ENCODE results near the gene TERC.

Gene TERC

DNA sequence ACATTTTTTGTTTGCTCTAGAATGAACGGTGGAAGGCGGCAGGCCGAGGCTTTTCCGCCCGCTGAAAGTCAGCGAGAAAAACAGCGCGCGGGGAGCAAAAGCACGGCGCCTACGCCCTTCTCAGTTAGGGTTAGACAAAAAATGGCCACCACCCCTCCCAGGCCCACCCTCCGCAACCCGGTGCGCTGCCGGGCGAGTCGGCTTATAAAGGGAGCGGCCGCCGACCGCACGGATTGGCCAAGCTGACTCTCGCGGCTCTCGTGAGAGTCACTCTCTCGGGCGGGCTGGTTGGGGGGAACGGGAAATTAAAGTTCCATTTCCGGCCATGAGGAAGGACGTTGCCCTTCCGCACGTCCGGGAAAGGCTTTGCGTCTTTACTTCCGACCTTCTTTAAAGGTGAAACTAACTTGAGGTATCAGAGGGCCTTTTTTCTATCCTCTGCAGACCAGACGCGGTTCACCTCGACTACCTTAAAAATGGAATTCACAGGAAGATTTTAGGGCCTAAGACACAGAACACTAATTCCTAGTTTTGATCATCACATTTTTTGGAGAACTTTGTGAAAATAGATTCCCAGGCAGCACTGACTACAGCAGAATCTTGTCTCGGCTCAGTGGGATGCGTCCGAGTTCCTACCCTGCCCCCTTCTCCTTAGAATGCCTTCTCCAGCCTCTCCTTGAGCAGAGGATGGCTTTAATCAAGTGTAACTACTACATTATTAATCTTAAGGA is at the start of gene TERC:
Gene TERC, minus strand, starts transcription at position 179 of the 731 bp plus-strand sequence.
- DNase-seq (ENCODE audit: low spot score) (peak; percentile 26), FAIRE-seq (no peak)

GRCh38 chr3:169813757-169814517 is 49.1 kb upstream of the TERC start:
- DNase-seq (ENCODE audit: low spot score) (no peak), FAIRE-seq (no peak)

- no peak for DNase-seq (ENCODE audit: low spot score)
- FAIRE-seq, result no peak
Observed at GRCh38 chr3:169813278-169813677, 48.4 kb upstream of the TERC start.

DNA sequence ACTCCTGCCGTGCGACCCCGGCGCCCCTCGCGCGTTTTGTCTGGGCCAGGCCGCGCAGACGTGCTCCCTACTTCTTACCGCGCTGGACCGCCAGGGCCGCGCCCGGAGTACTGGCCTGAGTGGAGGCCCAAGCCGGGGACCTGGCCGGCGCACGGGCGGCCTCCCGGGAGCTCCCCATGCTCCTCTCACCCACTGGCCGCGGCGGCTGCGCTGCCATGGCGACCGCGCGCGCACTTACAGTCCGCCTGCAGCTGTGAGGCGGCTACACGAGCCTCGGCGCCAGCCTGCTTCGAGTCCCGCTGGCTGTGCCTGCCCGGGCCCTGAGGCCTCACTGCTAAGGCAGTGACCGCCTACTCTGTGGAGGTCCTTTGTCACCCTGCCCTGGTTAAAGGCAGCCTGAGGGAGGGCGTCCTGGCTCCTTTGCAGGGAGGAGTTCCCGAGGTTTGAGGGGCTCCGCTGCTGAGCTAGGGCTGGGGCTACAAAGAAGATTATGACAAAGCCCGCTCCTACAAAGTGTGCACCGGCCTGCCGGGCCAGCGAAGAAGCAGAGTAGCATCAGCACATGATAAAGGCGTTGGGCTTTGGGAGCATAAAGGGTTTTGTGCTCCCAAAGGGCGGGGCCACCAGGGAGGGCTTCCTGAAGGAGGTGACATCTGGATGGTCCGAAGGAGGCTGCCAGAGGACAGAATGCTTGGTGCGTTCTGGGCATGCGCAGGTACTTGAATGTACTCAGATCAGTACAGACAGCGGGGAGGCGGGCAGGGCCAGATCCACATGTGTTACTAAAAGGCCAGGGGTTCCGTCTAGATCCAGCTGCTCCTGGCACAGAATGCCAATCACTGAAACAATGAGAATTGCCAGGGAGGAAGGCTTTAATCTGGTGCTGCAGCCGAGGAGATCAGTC is 47.7 kb upstream of the TERC start, which contains the start of the genes LRRC34 and LRRIQ4:
Gene LRRC34, minus strand, starts transcription at position 573 of the 904 bp plus-strand sequence. Its CDS starts 356 bp downstream, at position 217.
Gene LRRIQ4, plus strand, starts transcription at position 539 of the 904 bp plus-strand sequence. CDS start 9,052 bp downstream, outside the sequence.
- FAIRE-seq (no peak), DNase-seq (ENCODE audit: low spot score) (peak; percentile 29)

- DNase-seq (ENCODE audit: low spot score), result no peak
Observed at GRCh38 chr3:169811631-169812331, 46.9 kb upstream of the TERC start.

GRCh38 chr3:169809230-169809795 is 44.5 kb upstream of the TERC start:
- DNase-seq (ENCODE audit: low spot score) (no peak), FAIRE-seq (no peak)

More at GRCh38 chr3:169811631-169812331, 46.9 kb upstream of the TERC start:
- no peak for FAIRE-seq

DNA sequence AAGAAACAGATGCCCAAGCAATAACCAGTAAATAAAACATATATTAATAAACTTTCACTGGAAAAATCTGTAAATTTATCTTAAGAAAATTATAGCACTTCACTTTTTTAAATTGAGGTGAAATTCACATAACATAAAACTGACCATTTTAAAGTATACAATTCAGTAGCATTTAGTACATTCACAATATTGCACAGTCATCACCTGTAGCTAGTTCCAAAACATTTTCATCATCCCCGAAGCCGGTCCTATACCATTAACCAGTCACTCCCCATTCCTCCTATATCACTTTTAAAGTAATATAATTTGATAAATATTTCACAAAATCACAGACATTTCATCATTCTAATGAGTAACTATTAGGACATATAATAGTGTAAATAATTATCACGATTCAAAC is 39.8 kb upstream of the TERC start:
- DNase-seq (ENCODE audit: low spot score), result no peak
- FAIRE-seq, result no peak

- no peak for DNase-seq (ENCODE audit: low spot score)
- no peak for FAIRE-seq
Observed at GRCh38 chr3:169792359-169792758, 27.5 kb upstream of the TERC start.

GRCh38 chr3:169790687-169791429 is 26.0 kb upstream of the TERC start:
- DNase-seq (ENCODE audit: low spot score), result peak; percentile 19
- no peak for FAIRE-seq

DNA sequence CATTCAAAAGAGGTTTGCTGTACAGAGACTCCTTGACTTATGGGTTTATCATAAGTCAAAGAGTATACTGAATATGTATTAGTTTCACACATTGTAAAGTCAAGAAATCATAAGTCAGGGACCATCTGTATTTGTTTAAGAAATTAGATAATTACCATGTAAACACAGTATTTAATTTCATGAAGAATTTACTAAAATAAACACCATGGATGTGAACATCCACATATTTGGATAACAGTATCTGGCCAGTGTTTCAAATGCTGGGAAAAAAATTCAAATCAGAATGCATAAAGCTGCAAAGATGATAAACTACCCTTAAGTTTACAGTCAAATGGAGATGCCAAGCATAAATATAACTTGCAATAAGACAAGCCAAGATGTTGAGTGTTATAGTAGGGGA is 25.4 kb upstream of the TERC start:
- FAIRE-seq (no peak), DNase-seq (ENCODE audit: low spot score) (no peak)

GRCh38 chr3:169787791-169788190 is 22.9 kb upstream of the TERC start:
- DNase-seq (ENCODE audit: low spot score) (no peak), FAIRE-seq (no peak)

DNA sequence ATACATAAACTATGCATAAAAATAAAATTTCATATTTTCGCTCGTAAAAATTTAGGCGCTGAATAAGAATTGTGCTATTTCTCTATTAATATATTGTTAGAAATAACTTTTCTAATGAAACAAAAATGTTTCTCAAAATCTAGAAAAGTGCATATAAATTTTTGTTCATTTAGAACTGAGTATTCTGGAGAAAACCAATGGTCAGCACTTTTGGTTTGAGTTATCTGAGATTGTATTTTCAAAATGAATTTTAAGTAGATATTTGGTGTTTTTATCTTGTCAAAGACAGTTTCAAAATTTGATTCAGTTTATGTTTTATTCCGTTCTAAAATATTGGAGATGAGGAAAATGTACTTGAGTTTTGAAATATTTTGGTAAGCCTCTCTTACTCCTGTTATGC is 22.3 kb upstream of the TERC start:
- DNase-seq (ENCODE audit: low spot score) (no peak), FAIRE-seq (no peak)

- no peak for DNase-seq (ENCODE audit: low spot score)
- no peak for FAIRE-seq
Observed at GRCh38 chr3:169781209-169781855, 16.5 kb upstream of the TERC start.

- FAIRE-seq (no peak), DNase-seq (ENCODE audit: low spot score) (no peak)
Observed at GRCh38 chr3:169780742-169781141, 15.9 kb upstream of the TERC start.

DNA sequence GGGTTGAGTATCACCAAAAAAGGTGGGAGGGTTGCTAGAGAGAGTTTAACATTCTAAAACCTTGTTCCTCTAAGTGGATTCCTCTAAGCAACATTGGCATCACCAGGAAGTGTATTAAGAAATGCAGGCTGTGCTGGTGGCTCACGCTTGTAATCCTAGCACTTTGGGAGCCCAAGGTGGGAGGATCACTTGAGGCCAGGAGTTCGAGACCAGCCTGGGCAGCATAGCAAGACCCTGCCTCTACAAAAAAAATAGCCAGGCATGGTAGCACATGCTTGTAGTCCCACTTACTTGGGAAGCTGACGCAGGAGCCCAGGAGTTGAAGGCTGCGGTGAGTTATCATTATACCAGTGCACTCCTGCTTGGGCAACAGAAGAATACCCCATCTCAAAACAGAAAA is 13.0 kb upstream of the TERC start:
- DNase-seq (ENCODE audit: low spot score), result no peak
- FAIRE-seq, result no peak

- DNase-seq (ENCODE audit: low spot score), result no peak
- no peak for FAIRE-seq
Observed at GRCh38 chr3:169774186-169774585, 9.3 kb upstream of the TERC start.

GRCh38 chr3:169772897-169773816 is 8.3 kb upstream of the TERC start, which contains the start of gene MYNN:
Gene MYNN (plus strand): TSS chr3:169773396. CDS start chr3:169774296, 900 bp downstream.
- FAIRE-seq (no peak), DNase-seq (ENCODE audit: low spot score) (peak; percentile 75)

GRCh38 chr3:169772305-169772896 is 7.5 kb upstream of the TERC start:
- FAIRE-seq, result peak; percentile 12
- peak; percentile 73 for DNase-seq (ENCODE audit: low spot score)
